GM18526 (cell line): ENCODE results near the gene DCLK2.

ENCODE experiments used
- POLR2A ChIP-seq: IDR thresholded peaks from 3 replicates; pipeline ENCODE4 v1.6.1; 2011; ENCODE audit not compliant: insufficient read length; ENCODE audit errors: extremely low read depth

The DCLK2 gene

DNA sequence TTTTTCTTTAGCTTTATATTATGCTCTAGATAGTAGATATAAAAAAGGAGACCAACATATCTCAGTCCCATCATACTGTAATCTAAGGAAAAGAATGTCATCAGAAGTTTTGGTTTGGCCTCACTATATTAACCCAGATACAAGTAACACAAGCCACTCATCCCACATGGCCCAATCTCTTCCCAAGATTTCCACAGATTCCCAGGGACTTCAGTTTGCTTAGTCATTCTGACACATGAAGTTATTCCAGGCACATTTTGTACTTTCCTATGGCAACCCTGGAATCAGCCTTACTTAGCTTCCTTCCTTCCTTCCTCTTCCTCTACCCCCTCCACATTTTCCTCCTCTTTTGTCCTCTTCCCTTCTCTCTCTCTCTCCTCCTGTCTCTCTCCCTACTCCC, 21.7 kb upstream of the DCLK2 start:
- TF ChIP-seq POLR2A: no peak

DNA sequence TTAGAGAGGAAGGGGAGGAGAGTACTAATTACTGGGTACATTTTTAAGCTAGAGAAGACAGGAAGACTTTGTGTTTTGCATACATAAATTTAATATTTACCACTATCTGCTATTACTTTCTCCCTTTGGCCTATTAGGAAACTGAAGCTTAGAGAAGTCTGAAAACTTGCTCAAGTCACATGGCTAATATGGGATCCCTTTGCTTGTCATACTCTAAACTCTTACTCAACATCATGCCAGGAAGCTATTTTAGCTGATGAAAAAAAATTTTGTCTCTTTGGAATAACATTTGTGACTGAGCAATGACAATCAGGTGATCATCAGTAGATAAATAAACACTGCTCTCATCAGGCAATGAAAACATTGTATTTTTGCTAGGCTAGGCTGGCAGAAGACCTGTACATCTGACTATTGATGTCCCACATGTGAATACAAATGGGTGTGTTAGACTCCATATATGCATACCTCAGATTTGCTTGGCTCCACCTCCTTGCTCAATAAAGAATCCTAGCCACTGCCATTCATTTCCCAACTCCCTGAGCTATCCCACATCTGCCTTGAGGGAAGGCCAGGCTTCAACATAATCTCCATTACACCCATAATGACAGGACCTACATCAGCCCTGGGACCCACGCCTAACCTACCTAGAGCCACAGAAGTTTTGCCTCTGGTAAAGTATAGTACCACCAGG, 17.0 kb upstream of the DCLK2 start:
- TF ChIP-seq POLR2A: no peak

DNA sequence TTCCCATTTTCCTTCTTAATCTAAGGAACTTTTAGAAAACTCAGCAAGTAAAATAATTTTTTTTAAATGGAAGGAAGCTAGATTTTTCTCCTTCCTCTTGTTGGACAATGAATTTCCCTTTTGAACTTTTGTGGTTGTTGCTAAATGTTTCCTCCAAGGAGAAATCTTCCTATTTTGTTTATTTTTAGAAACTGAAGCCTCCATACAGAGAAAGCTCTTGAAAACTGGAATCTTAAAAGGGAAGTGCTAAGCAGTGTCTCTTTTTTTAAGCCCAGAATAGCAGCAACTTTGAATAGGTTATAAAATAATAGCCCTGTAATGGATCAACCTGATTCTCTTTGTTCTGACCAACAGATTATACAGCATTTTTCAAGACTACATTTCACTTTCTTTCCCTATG, 15.1 kb upstream of the DCLK2 start:
- TF ChIP-seq POLR2A: no peak

DNA sequence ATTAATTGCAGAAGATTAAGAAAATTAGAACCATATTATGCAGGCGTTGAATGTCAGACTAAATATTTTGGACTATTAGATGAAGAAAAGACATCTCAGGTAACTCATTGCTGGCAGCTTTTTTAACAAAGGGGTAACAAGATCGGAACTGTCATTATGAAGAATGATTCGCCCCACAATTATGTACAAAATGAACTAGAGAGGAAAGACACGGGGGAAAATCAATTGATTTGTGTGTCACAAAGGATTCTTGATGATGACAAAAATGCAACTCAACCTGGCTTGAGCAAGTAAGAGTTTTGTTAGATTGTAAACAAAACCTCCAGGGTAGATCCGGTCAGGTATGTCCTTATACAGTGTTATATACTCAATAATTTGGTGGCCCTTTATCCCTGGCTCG, 12.5 kb upstream of the DCLK2 start:
- no peak for TF ChIP-seq POLR2A

DNA sequence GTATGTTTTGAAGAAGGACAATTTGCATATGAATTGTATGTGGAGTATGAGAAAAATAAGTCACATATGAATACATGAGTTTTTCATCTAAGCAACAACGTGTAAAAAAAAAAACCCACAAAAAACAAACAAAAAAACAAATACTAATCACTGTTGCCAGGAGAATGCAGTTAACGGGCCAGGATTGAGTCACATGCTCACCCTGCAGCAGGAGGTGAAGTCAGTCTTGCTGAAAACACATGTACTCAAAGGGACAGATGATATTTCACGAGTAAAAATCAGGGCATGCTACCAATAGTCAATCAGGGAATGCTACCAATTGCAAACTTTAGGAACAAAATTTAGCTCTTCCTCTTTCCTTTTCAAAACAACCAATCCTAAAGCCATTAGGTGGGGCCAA, 10.4 kb upstream of the DCLK2 start:
- TF ChIP-seq POLR2A: no peak

DNA sequence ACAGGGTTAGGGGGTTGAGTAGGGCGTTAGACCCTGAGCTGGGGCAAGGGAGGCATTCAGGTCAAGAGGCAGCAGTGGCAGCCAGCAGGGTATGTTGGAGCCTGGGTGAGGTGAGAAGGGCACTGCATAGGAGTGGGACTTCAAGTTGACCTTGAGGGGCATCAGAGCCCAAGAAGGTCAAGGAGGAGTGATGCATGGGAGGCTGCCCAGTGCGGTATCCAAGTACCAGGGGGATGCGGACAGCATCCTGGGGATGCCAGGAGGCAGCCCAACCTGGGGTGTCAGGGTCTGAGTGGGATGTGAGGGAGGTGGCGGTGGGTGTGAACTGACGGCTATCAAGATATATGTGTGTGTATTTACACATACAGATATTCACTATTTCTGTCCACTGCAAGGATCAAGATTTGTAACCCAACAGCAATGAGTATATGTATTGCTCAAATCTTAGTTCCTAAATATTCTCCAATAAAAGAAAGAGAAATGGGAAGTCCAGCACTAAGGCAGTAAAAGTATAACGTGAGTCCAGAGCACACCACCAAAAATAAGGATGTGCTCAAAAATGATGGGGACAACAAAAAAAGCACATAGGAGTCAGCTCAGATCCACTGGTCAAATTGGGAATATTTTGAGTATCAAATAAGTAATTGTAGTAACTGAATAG, 9.8 kb upstream of the DCLK2 start:
- TF ChIP-seq POLR2A: no peak

DNA sequence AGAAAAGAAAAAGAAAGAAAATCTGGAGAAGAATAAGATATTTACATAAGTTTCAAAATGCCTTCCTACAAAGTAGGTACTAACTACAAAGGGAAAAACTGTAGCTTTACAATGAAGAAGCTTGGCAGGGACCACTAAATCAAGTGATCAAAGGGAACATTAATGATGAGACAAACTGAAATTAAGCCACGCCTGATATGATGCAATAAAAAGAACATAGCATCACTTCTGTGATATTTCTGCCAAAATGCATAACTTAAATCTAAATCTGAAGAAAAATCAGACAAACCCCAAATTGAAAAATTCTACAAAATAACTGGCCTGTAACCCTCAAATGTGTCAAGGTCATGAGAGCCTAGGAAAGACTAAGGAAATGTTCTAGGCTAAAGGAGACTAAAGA, 8.9 kb upstream of the DCLK2 start:
- TF ChIP-seq POLR2A: no peak

DNA sequence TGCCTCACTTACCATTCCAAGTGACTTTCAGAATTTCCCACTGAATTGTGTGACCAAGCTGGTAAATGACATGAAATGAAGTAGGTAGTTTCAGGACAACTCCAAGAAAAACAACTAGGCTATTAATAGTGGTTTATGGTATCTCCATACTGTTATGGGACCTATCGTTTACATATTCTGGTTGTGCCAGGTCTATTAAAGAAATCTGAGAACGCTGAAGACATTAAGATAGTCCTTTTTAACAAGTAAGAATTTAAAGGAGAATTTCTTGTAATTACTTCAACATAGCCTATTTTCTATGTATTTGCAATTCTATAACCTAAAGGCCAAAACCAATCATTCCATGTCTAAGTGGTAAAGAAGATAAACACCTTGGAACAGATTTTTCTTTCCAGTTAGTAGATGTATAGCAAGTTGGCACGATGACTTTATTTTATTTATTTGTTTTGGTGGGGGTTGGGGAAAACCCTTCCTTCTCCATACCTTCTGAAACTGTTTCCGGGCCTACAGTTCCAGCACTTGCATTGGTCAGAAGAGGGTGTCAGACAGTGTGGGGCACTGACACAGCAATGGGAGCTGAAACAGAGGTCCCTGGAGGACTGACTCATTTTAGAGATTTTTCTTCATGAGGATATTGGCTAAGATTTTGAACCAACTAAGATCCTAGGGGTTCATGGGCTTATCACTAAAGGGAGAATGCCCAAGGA, 7.6 kb upstream of the DCLK2 start:
- no peak for TF ChIP-seq POLR2A

DNA sequence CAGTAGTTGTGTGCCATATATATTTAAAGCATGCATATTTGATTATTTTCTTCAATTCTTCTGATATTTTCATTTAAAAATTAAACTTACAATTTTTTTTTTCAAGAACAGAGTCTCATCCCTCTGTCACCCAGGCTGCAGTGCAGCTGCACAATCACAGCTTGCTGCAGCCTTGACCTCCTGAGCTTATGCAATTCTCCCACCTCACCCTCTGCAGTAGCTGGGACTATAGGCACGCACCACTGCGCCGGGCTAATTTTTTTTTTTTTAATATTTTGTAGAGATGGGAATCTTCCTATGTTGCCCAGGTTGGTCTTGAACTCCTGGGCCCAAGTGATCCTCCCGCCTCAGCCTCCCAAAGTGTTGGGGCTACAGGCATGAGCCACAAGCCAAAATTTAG, 5.8 kb upstream of the DCLK2 start:
- no peak for TF ChIP-seq POLR2A

DNA sequence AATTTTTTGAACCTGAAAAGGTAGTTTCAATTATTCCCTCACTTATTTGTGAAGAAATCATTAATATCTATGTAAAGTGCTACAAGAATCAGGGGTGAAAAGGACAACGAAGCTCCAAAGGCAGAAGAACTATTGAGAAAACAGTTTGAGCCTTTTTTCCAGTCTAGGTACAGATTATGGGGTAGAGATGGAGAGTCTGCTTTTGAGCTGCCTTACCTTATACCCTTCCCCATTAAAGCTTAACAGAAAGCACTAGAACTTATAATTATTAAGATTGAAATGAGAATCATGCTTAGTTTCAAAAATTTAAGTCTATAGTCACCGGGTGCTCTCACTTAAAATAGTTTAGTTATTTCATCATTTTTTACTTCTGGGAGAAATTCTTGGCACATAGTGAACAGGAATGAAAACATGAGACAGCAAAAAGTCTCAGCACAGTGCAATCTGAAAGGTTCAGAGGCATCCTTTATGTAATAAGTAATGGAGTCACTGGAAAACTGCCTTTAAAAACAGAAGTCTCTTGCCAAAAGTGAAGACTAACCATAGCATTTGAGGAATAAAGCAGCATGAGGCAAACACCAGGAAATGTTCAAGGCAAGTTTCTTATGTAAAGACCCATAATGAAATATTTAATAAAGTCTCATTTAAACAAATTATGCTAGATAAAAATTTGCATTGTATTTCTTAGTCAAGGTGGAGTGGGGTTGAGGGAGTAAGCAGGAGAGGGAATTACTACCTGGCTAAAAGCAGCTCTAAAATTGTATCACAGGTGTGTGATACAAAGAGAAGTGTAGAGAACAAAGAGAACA, 5.1 kb upstream of the DCLK2 start:
- no peak for TF ChIP-seq POLR2A

DNA sequence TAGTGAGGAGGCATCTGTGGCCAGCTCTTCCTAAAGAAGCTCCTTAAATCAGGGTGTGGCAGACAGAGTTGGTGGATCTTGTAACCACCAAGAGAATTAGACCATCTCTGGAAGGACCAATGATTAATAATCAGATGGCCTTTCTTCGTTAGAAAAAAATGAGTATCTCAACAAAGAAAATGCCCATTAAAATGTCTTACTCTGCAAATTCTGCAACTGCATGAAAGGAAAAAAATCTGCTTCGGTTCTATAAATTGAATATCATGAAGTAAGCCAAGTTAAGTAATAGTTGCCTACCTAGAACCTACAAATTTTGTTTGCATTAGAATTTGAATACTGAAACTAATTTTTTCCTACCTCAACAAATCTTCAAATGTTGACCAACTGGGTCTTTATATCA, 4.2 kb upstream of the DCLK2 start:
- no peak for TF ChIP-seq POLR2A

DNA sequence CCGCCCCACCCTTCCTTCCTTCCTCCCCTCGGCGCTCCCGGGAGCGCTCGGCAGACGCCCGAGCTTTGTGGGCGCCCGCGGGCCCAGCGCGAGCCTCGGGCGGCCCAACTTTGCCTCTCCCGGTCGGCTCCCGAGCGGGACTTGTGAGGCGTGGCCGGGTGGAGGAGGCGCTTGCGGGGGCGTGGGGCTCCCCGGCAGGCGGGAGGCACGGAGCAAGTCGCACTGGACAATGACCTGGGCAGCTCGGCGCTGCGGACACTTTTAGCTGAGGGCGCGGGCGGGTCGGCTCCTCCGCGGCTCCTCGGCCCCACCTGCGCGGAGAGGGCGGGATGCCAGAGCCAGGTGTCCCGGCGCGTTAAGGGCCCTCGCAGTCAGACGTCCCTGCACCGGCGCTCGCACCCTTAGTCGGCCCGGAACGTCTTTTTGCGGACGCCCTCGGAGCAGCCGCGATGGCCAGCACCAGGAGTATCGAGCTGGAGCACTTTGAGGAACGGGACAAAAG, 385 bp downstream of the DCLK2 start:
- TF ChIP-seq POLR2A: no peak

DNA sequence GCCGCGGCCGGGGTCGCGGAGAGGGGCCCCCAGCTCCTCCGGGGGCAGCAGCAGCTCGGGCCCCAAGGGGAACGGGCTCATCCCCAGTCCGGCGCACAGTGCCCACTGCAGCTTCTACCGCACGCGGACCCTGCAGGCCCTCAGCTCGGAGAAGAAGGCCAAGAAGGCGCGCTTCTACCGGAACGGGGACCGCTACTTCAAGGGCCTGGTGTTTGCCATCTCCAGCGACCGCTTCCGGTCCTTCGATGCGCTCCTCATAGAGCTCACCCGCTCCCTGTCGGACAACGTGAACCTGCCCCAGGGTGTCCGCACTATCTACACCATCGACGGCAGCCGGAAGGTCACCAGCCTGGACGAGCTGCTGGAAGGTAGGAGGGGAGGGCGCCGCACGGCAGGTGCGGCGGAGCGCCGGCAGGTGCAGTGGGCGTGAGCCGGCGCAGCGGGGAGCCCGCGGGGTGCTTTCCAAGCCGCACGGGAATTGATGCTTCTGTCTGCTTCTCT, 886 bp downstream of the DCLK2 start:
- no peak for TF ChIP-seq POLR2A

DNA sequence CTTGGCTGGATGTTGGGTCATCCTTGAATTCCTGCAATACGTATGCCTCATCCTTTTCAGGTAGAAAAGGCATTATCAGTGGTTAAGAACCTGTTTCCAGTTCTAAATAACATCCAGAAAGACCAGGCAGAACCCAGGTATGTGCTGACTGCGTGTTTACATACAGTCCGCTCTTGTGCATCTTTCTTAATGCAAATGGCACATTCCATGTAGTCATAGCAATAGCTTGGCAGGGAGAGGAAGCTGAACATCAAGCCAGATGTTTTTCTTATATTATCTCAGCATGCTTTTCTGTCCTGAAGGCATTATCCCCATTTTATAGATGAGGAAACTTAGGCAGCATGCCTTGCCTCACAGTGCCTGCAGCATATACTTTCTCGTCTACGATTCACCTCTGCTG, 2.1 kb downstream of the DCLK2 start:
- TF ChIP-seq POLR2A: no peak

DNA sequence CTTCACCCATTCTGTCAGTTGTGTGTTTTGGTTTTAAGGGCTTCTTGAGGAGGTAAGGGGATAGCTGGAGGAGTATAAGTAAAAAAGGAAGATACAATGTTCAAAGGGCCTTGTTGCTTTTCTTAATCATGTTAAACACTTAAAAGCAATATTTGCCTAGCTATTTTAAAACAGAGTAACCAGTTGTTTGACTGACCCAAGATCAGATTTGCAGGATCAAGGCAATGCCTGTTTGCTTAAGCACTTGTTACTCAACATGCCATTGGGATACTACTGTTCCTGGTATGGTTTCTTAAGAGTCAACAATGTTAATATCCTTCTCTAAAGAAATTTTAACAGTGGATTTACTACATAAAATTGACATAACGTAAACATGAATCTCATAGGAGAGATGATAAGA, 2.6 kb downstream of the DCLK2 start:
- TF ChIP-seq POLR2A: no peak
